Activated naive CD4-positive, alpha-beta T cell treated with anti-CD3 and anti-CD28 coated beads for 36 hours (primary cell): Measurements from ENCODE around the gene LRP8. TPM values are rescaled to one million over a fixed set of nuclear protein-coding genes. Genes with fewer than 3 reads are reported as not detected.

Source experiments
- CTCF ChIA-PET: fragments of 350-600 bp; sonication (Branson Sonifier 250); formaldehyde crosslinking; loops from one replicate; lab custom pipeline; 2021; ENCODE audit warnings: antibody characterized with exemption; lab: Charles Lee
- DNase-seq: peaks from one replicate; pipeline ENCODE4 v3.0.0-alpha.2; 2020
- H3K27ac Mint-ChIP-seq: one replicate; pipeline ENCODE4 v1.8.0; 2021; ENCODE audit warnings: mild to moderate bottlenecking, mixed read lengths
- H3K27me3 Mint-ChIP-seq: one replicate; pipeline ENCODE4 v1.8.0; 2021; ENCODE audit warnings: low read depth, mixed read lengths
- H3K36me3 Mint-ChIP-seq: one replicate; pipeline ENCODE4 v1.8.0; 2021; ENCODE audit warnings: low read depth, mixed read lengths
- H3K4me1 Mint-ChIP-seq: one replicate; pipeline ENCODE4 v1.8.0; 2021; ENCODE audit warnings: low read depth, mixed read lengths
- H3K4me3 Mint-ChIP-seq: one replicate; pipeline ENCODE4 v1.8.0; 2021; ENCODE audit warnings: mild to moderate bottlenecking, moderate library complexity, mixed read lengths
- H3K9me3 Mint-ChIP-seq: one replicate; pipeline ENCODE4 v1.8.0; 2021; ENCODE audit warnings: mixed read lengths
- intact Hi-C: fragments of 100-400 bp; cut with micrococcal nuclease; formaldehyde crosslinking; loops from one replicate; pipeline ENCODE4 v1.15.1; 2023
- total RNA-seq, 2 experiments: library from RNA; stranded (reverse); gene quantifications; one replicate each; pipeline ENCODE4 v1.2.3, GENCODE V29; 2021

Gene LRP8
- total RNA-seq, 2 experiments from 2014 or later = 27.7 to 32.9 TPM

GRCh38 chr1:53254011-53254640 lies 73.7 kb downstream of the LRP8 start:
- Mint-ChIP-seq H3K27me3 (no peaks in the 10 kb centered on the region), H3K27ac (no peak overlapping the region), H3K9me3 (no peaks in the 10 kb centered on the region), H3K4me1 (no peaks in the 10 kb centered on the region), H3K36me3 (peaks cover 58% of the 10 kb centered on the region), H3K4me3 (no peak overlapping the region)
- CTCF ChIA-PET = interaction anchor here (0.6 to 1.4 kb wide), 3 partner anchors 24 to 139 kb away, joined by 3 read pairs; no protein-coding TSS in a partner anchor
- no peak for DNase-seq
- intact Hi-C loops = no loop called here

GRCh38 chr1:53250325-53250724 lies 77.5 kb downstream of the LRP8 start:
- intact Hi-C loops = no loop called here
- no peaks in the 10 kb centered on the region for H3K27me3 Mint-ChIP-seq
- no peak overlapping the region for H3K4me3 Mint-ChIP-seq
- H3K9me3 Mint-ChIP-seq = no peaks in the 10 kb centered on the region
- CTCF ChIA-PET = no interaction called here
- no peak for DNase-seq
- H3K27ac Mint-ChIP-seq = no peak overlapping the region
- H3K36me3 Mint-ChIP-seq = peaks cover 57% of the 10 kb centered on the region
- no peaks in the 10 kb centered on the region for H3K4me1 Mint-ChIP-seq

- Mint-ChIP-seq H3K4me1 (no peaks in the 10 kb centered on the region), H3K27me3 (no peaks in the 10 kb centered on the region), H3K4me3 (no peak overlapping the region), H3K9me3 (no peaks in the 10 kb centered on the region), H3K27ac (no peak overlapping the region), H3K36me3 (peaks cover 51% of the 10 kb centered on the region)
- no peak for DNase-seq
- CTCF ChIA-PET = no interaction called here
- intact Hi-C loops = no loop called here
These were observed 78.2 kb downstream of the LRP8 start for GRCh38 chr1:53249706-53250105.

- no peaks in the 10 kb centered on the region for H3K4me1 Mint-ChIP-seq
- intact Hi-C loops = no loop called here
These were observed 81.4 kb downstream of the LRP8 start for GRCh38 chr1:53246261-53247134.

GRCh38 chr1:53244141-53244540 lies 83.7 kb downstream of the LRP8 start:
- Mint-ChIP-seq H3K27ac (no peak overlapping the region), H3K9me3 (no peaks in the 10 kb centered on the region), H3K36me3 (peaks cover 22% of the 10 kb centered on the region), H3K27me3 (no peaks in the 10 kb centered on the region), H3K4me3 (no peak overlapping the region), H3K4me1 (peaks cover under 1% of the 10 kb centered on the region)
- no peak for DNase-seq
- CTCF ChIA-PET = no interaction called here
- intact Hi-C loops = no loop called here

More at GRCh38 chr1:53246261-53247134, 81.4 kb downstream of the LRP8 start:
- no peak overlapping the region for H3K27ac Mint-ChIP-seq
- H3K4me3 Mint-ChIP-seq = no peak overlapping the region
- H3K9me3 Mint-ChIP-seq = no peaks in the 10 kb centered on the region
- CTCF ChIA-PET = interaction anchor here (0.6 kb wide), 1 partner anchor 737 kb away, joined by 5 read pairs; no protein-coding TSS in a partner anchor
- DNase-seq = no peak
- H3K36me3 Mint-ChIP-seq = peaks cover 41% of the 10 kb centered on the region
- no peaks in the 10 kb centered on the region for H3K27me3 Mint-ChIP-seq

DNA sequence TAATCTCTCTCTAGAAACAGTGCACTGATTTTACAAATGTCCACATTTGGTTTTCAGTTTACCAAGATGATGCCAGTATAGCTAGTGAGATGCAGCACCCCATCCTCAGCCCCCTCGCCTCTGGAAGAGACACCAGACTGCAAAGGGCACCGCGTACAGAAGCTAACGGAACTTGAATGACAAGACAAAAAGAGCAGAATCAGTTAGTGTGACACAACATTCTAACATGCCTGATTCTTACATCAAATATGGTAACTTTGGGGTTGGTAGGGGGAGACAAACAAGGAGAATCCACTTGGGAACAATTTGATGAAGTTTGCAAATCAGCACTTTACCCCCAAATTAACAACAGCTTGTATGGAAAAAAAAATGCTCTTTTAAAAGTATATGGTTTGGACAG lies 85.5 kb downstream of the LRP8 start:
- CTCF ChIA-PET = interaction anchor here (0.6 kb wide), 1 partner anchor 18 kb away, joined by 4 read pairs; no protein-coding TSS in a partner anchor
- DNase-seq = no peak
- Mint-ChIP-seq H3K4me3 (no peak overlapping the region), H3K4me1 (peaks cover 13% of the 10 kb centered on the region), H3K36me3 (peaks cover 11% of the 10 kb centered on the region), H3K27ac (no peak overlapping the region), H3K9me3 (no peaks in the 10 kb centered on the region), H3K27me3 (no peaks in the 10 kb centered on the region)
- intact Hi-C loops = no loop called here

DNA sequence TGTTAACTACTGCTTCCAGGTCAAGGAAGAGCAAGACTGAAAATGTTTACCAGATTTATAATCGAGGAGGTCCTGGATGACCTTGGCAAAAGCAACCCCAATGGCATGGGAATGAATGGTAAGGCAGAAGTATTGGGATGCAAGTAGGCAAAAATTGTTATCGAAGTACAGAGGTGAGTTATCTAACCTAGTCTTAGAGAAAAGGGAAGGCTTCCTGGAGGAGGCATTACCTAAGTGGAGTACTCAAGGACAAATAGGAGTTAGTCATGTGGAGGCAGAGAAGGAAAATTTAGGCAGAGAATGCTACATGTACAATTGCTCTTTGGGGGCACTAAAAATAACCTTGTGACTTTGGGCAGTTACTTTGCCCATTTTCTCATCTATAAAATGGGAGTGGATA lies 86.0 kb downstream of the LRP8 start:
- CTCF ChIA-PET = no interaction called here
- no peak overlapping the region for H3K27ac Mint-ChIP-seq
- DNase-seq = no peak
- intact Hi-C loops = no loop called here
- peaks cover 8% of the 10 kb centered on the region for H3K36me3 Mint-ChIP-seq
- H3K4me3 Mint-ChIP-seq = no peak overlapping the region
- no peaks in the 10 kb centered on the region for H3K27me3 Mint-ChIP-seq
- peaks cover 16% of the 10 kb centered on the region for H3K4me1 Mint-ChIP-seq
- H3K9me3 Mint-ChIP-seq = no peaks in the 10 kb centered on the region

DNA sequence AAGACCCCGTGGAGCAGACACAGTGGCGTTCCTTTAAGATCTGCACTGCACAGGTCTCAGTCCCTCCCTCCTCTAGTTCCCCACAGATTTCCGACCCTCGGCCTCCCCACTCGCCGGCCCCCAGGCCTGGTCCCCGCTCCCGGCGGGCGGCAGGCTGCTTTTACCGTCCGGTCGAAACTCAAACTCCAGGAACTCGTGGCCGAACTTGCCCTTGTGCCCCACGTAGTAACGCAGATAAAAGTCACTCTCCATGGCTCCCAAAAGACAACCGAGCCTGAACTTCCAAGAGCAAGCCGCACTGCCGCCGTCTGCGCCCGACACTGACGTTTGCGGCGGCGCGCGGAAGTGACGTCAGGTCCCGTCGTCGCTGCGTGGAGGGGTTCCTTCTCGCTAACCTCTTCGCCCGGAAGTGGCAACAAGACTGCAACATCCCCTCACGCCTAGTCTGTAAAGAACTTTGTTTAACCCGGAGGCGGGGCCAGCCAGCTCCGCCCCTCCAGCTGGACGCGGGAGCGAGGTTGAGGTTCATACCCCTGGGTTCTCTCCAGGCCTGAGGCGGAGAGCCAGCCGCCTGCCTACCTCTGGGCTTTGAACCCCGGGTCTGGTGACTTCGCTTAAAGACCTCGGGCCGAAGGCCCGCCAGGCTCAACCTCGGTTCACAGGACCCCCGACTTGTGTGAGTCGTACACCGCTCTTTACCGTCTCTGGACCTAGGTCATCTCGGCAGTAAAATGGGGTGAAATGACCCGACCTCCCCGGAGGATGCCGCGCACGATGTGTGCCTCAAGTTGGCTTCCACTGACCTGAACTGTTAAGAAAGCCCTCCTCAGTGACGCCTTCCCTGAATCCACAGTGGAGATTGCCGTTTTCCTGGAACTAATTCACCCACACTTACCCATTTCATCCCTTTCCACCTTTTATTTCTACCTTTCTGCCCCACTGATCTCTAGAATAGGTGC lies 89.4 kb downstream of the LRP8 start, which contains the start of gene MAGOH:
Gene MAGOH, minus strand, starts transcription at position 322 of the 959 bp plus-strand sequence. Its CDS starts 70 bp downstream, at position 252.
- Mint-ChIP-seq H3K4me3 (peak within 1 kb of the TSS; percentile 94), H3K27me3 (no peaks in the 10 kb centered on the region), H3K9me3 (no peaks in the 10 kb centered on the region), H3K36me3 (peaks cover 8% of the 10 kb centered on the region), H3K27ac (peak within 1 kb of the TSS; percentile 82), H3K4me1 (peaks cover 28% of the 10 kb centered on the region)
- CTCF ChIA-PET = no interaction called here
- intact Hi-C loops = loop anchor here (1.0 to 5.0 kb wide), 7 partner anchors 18 to 815 kb away; partner anchors contain the start of genes CPT2, CZIB, IFT25 and LRRC42
- peak; percentile 96 for DNase-seq

- CTCF ChIA-PET = no interaction called here
- Mint-ChIP-seq H3K27me3 (no peaks in the 10 kb centered on the region), H3K27ac (peak overlapping the region; percentile 82), H3K36me3 (peaks cover 8% of the 10 kb centered on the region), H3K4me1 (peaks cover 28% of the 10 kb centered on the region), H3K9me3 (no peaks in the 10 kb centered on the region), H3K4me3 (peak overlapping the region; percentile 94)
- no peak for DNase-seq
- intact Hi-C loops = loop anchor here (1.0 to 5.0 kb wide), 7 partner anchors 17 to 816 kb away; partner anchors contain the start of genes CPT2, CZIB, IFT25 and LRRC42
These were observed 90.2 kb downstream of the LRP8 start for GRCh38 chr1:53237638-53238037.

- Mint-ChIP-seq H3K4me1 (peaks cover 24% of the 10 kb centered on the region), H3K27ac (peak overlapping the region; percentile 95), H3K9me3 (no peaks in the 10 kb centered on the region), H3K27me3 (no peaks in the 10 kb centered on the region), H3K4me3 (peak overlapping the region; percentile 91), H3K36me3 (no peaks in the 10 kb centered on the region)
- intact Hi-C loops = loop anchor here (1.0 to 5.0 kb wide), 5 partner anchors 17 to 855 kb away; partner anchors contain the start of genes CC2D1B, CPT2, IFT25 and LRRC42
- CTCF ChIA-PET = interaction anchor here (1.3 to 1.4 kb wide), 2 partner anchors 12 to 172 kb away, joined by 3 to 4 read pairs; no protein-coding TSS in a partner anchor
- DNase-seq = no peak
These were observed 106.9 kb downstream of the LRP8 start for GRCh38 chr1:53220962-53221286.

DNA sequence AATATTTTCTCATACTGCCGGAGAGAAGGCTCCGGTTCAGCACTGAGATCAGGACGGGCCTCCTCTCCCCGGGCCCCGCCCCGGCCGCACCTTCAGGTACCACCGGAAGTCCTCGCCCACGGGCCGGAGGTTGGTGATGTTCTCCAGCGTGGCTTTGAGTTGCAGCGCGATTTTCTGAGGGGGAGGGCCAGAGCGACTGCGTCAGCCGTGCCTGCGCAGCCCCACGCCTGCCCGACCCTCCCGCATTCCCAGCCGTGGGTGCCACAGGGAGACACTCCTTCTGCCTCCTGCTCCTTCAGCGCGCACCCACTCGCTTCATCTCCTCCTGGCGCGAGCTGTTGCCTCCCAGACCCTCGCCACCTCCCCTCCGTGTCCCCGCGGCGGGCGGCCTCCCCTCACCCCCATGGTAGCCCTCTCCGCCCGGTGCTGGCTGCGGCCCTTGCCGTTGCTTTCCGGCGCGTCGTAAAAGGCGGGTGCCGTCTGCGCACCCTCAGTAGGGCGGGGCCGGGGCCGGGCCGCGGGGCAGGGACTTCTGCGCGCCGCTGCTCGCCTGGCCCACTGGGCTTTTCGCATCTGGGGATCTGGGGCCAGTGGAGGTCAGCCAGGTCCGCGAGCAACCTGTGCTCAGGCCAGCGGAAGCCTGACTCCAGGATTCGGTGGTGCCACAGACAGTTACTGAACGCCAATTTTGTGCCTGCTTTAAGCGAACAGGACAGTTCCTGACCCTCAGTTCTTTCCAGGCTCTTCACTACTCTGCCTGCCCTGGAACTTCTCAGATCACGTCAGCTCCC lies 107.5 kb downstream of the LRP8 start, which contains the start of gene CZIB:
Gene CZIB, minus strand, starts transcription at position 464 of the 791 bp plus-strand sequence. Its CDS starts 59 bp downstream, at position 405.
- Mint-ChIP-seq H3K9me3 (no peaks in the 10 kb centered on the region), H3K4me1 (peaks cover 24% of the 10 kb centered on the region), H3K27me3 (no peaks in the 10 kb centered on the region), H3K4me3 (peak within 1 kb of the TSS; percentile 91), H3K36me3 (no peaks in the 10 kb centered on the region), H3K27ac (peak within 1 kb of the TSS; percentile 95)
- CTCF ChIA-PET = interaction anchor here (1.4 kb wide), 1 partner anchor 12 kb away, joined by 3 read pairs; no protein-coding TSS in a partner anchor
- intact Hi-C loops = loop anchor here (1.0 to 5.0 kb wide), 5 partner anchors 18 to 854 kb away; partner anchors contain the start of genes CC2D1B, CPT2, IFT25 and LRRC42
- peak; percentile 96 for DNase-seq
